K562 (cell line): ENCODE results near the gene FANCC. TPM values are rescaled to one million over a fixed set of nuclear protein-coding genes. Genes with fewer than 3 reads are reported as not detected.

Experiments used
- ATAC-seq: fragments of 200-7000 bp; cut with Tn5 transposase; 3 replicates; pipeline ENCODE4 v1.9.1; 2020; ENCODE audit warnings: moderate library complexity
- BruUV-seq: library from RNA; stranded (reverse); fragments of 400-500 nt; replicated peaks from 2 replicates; lab custom pipeline; 2021; lab: Mats Ljungman, UMichigan
- CTCF ChIA-PET: fragments of 300-600 bp; formaldehyde crosslinking; extraction: SDS; loops from one replicate; lab custom pipeline; 2021; ENCODE audit warnings: low intra/inter-chr PET ratio; lab: Yijun Ruan, JAX
- POLR2A ChIA-PET: fragments of 300-600, 350-650 bp; sonication (Branson Sonifier 250); formaldehyde crosslinking; extraction: SDS; loops from one replicate; lab custom pipeline; 2021; ENCODE audit warnings: antibody characterized with exemption, inconsistent platforms; lab: Yijun Ruan, JAX
- DNase-seq, 4 experiments: peaks; one replicate each; pipeline versions ENCODE4 v3.0.0 to v3.0.0-alpha.2; 2011 to 2018; ENCODE audit warnings: low spot score in 3 of 4, mixed read lengths in 3 of 4; ENCODE audit errors: extremely low read depth in 1 of 4
- FAIRE-seq: peaks from 2 replicates; lab custom pipeline; 2011; peaks lifted over from hg19 to GRCh38; lab: Jason Lieb, UNC
- H2AFZ ChIP-seq: 2 replicates; pipeline ENCODE4 v1.6.0; 2011; ENCODE audit warnings: low read depth, low read length, control low read depth, inconsistent platforms
- H3K27ac ChIP-seq: fragments of 200-600 bp; 3 replicates; pipeline ENCODE4 v1.8.0; 2011; ENCODE audit warnings: low read depth, mild to moderate bottlenecking, control low read depth, inconsistent platforms, low read length, moderate library complexity, mixed read lengths; ENCODE audit errors: extremely low read depth
- H3K27me3 ChIP-seq, 2 experiments: fragments of 300-600 bp in 1 of 2; 2 replicates in 1 of 2; 3 replicates in 1 of 2; pipeline versions ENCODE4 v1.6.0 to v1.8.0; 2011; ENCODE audit warnings: inconsistent platforms in 2 of 2, low read length in 2 of 2, mild to moderate bottlenecking in 1 of 2, mixed read lengths in 1 of 2, moderate library complexity in 1 of 2; ENCODE audit not compliant: control insufficient read depth in 2 of 2, insufficient read depth in 2 of 2
- H3K36me3 ChIP-seq: fragments of 300-600 bp; 3 replicates; pipeline ENCODE4 v1.8.0; 2011; ENCODE audit warnings: mild to moderate bottlenecking, low read length, inconsistent platforms; ENCODE audit not compliant: control insufficient read depth, insufficient read depth
- H3K4me1 ChIP-seq, 2 experiments: fragments of 200-600 bp in 1 of 2; replicated peaks in 1 of 2; 2 replicates in 1 of 2; 3 replicates in 1 of 2; pipeline versions ENCODE4 v1.5.1 to v1.8.0; 2011; ENCODE audit warnings: inconsistent platforms in 2 of 2, low read length in 2 of 2, mild to moderate bottlenecking in 1 of 2, mixed read lengths in 1 of 2, moderate library complexity in 1 of 2; ENCODE audit not compliant: control insufficient read depth in 2 of 2, insufficient read depth in 2 of 2
- H3K4me2 ChIP-seq: 2 replicates; pipeline ENCODE4 v1.6.1; 2011; ENCODE audit warnings: low read length, control low read depth, inconsistent platforms, mixed read lengths; ENCODE audit not compliant: insufficient read depth
- H3K4me3 ChIP-seq: fragments of 200-600 bp; sonication (generic), shearing (Covaris generic); 2 replicates; pipeline ENCODE4 v1.5.1; 2016; ENCODE audit warnings: control low read depth, inconsistent platforms
- H3K79me2 ChIP-seq: fragments of 200-600 bp; 3 replicates; pipeline ENCODE4 v1.8.0; 2011; ENCODE audit warnings: low read length, inconsistent platforms; ENCODE audit not compliant: control insufficient read depth, insufficient read depth
- H3K9ac ChIP-seq, 2 experiments: 2 replicates each; pipeline versions ENCODE4 v1.6.0 to v1.6.1; 2011; ENCODE audit warnings: low read depth in 2 of 2, low read length in 2 of 2, control low read depth in 1 of 2, inconsistent platforms in 1 of 2, mild to moderate bottlenecking in 1 of 2, mixed read lengths in 1 of 2; ENCODE audit not compliant: insufficient read depth in 1 of 2
- H3K9me1 ChIP-seq: one replicate; pipeline ENCODE4 v1.6.0; 2011; ENCODE audit warnings: inconsistent platforms, mild to moderate bottlenecking, low read length, moderate library complexity; ENCODE audit not compliant: control insufficient read depth, insufficient read depth
- H3K9me3 ChIP-seq: replicated peaks from 2 replicates; pipeline ENCODE4 v1.5.1; 2011; ENCODE audit warnings: low read depth, low read length, inconsistent platforms; ENCODE audit not compliant: control insufficient read depth, insufficient read depth
- H4K20me1 ChIP-seq: replicated peaks from 2 replicates; pipeline ENCODE4 v1.6.1; 2011; ENCODE audit warnings: low read length, inconsistent platforms, mixed read lengths; ENCODE audit not compliant: control insufficient read depth, insufficient read depth
- HNRNPLL ChIP-seq: fragments of 200-400 bp; formaldehyde crosslinking; IDR thresholded peaks from 2 replicates; pipeline ENCODE4 v1.6.1; 2017; ENCODE audit warnings: low read length, low read depth, mild to moderate bottlenecking; ENCODE audit not compliant: poor library complexity, severe bottlenecking
- KAT7 ChIP-seq: sonication (generic); formaldehyde crosslinking; IDR thresholded peaks from 2 replicates; pipeline ENCODE4 v1.8.0; 2022; ENCODE audit warnings: missing genetic modification reagents, mild to moderate bottlenecking, borderline replicate concordance
- RERE ChIP-seq: sonication (generic); formaldehyde crosslinking; IDR thresholded peaks from 2 replicates; pipeline ENCODE4 v1.8.0; 2023; ENCODE audit warnings: missing genetic modification reagents, mild to moderate bottlenecking, borderline replicate concordance
- TCF3 ChIP-seq: sonication (generic); formaldehyde crosslinking; IDR thresholded peaks from 2 replicates; pipeline ENCODE4 v1.4.0; 2020; ENCODE audit warnings: mild to moderate bottlenecking, missing genetic modification reagents
- ZNF134 ChIP-seq: fragments of 250-450 bp; sonication (Bioruptor Pico); conservative IDR thresholded peaks from 2 replicates; pipeline ENCODE4 v1.4.0; 2020
- WGBS: fragments of 100-300 bp; shearing (Covaris generic); methylation state at CpG from one replicate; pipeline ENCODE4 v1.1.6; 2016; ENCODE audit warnings: low coverage, mixed read lengths; ENCODE audit not compliant: insufficient coverage; ENCODE audit errors: missing lambda C conversion rate; 5-methylcytosine and 5-hydroxymethylcytosine counted together
- in situ Hi-C: fragments of 300-500 bp; cut with MboI; formaldehyde crosslinking; loops from 4 replicates; pipeline ENCODE4 v1.15.0; 2018; ENCODE audit warnings: inconsistent platforms, mixed read lengths
- intact Hi-C: fragments of 100-400 bp; cut with micrococcal nuclease; formaldehyde crosslinking; loops from 2 replicates; pipeline ENCODE4 v1.14.2; 2022
- polyA plus RNA-seq, 8 experiments: library from polyadenylated mRNA; depleted of rRNA in 4 of 8; stranded (reverse) in 5 of 8; unstranded in 3 of 8; fragments of >200 nt; fragmentation: Nextera tagmentation in 2 of 8; fragmentation: Illumina TruSeq in 1 of 8; extraction: Ambion mirVana in 2 of 8; extraction: Trizol in 1 of 8; gene quantifications; 2 replicates each; pipeline versions ENCODE4 v1.2.1 to v1.2.3, GENCODE V29; 2011 to 2014; ENCODE audit warnings: inconsistent platforms in 1 of 8, missing spikeins in 1 of 8
- total RNA-seq, 7 experiments: library from RNA; depleted of rRNA in 6 of 7; stranded (reverse); fragments of >200 nt in 6 of 7; fragmentation: Illumina TruSeq in 2 of 7; extraction: Trizol in 2 of 7; gene quantifications; 2 replicates each; pipeline versions ENCODE4 v1.2.1 to v1.2.3, GENCODE V29; 2011 to 2021; ENCODE audit warnings: low replicate concordance in 1 of 7
- TF ChIP-seq, protein P1 (sequence below): fragments of 250-450 bp; sonication (Bioruptor Pico); IDR thresholded peaks from 2 replicates; pipeline ENCODE4 v1.8.0; 2022; ENCODE audit warnings: moderate library complexity, mild to moderate bottlenecking, inconsistent platforms
- TF ChIP-seq, protein P2 (sequence below): sonication (generic); formaldehyde crosslinking; IDR thresholded peaks from 2 replicates; pipeline ENCODE4 v1.9.0; 2022; ENCODE audit warnings: mild to moderate bottlenecking, missing genetic modification reagents

Gene FANCC
- total and polyA plus RNA-seq, 9 of the 15 experiments (the other 6 are each of a cell fraction or from before 2014, with no cell fraction given): 4.6 to 18.4 (median 14.2) TPM

GRCh38 chr9:95080961-95081647 is 236.4 kb downstream of the FANCC start (continued):
- no peak for TF ChIP-seq RERE (CRISPR knock-in tag)
- TF ChIP-seq, all 486 proteins: peak for 0

DNA sequence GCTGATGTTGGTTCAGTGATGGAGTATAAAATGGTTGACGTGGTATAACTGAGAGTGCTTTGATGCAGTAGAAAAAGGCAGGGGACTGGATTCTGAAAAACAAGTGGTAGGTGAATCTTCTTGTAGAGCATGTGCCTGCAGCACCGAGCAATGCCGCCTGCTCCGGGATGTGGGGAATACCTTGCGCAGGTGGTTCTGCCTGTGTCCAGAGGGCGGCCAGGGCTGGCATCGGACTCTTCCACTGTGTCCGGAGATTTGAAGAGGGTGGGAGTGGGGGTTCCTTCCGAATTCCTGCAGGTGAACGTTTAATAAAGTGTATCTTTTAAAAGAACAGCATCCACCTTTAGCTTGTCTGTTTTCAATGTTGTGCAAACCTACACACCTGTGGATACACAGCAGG is 238.0 kb downstream of the FANCC start:
- no peak overlapping the region for H3K4me3 ChIP-seq
- no peaks in the 10 kb centered on the region for H3K27me3 ChIP-seq
- no peaks in the 10 kb centered on the region for H3K9me1 ChIP-seq
- H3K27ac ChIP-seq: no peak overlapping the region
- no peaks in the 10 kb centered on the region for H3K9me3 ChIP-seq
- no peak overlapping the region for H3K4me2 ChIP-seq
- in situ Hi-C loops: no loop called here
- H2AFZ ChIP-seq: no peak overlapping the region
- intact Hi-C loops: no loop called here
- WGBS: 91% methylated on average over 10 of the region's 10 CpGs
- H3K4me1 ChIP-seq: peaks cover 0 to 10% of the 10 kb centered on the region in 2 experiments; a peak in 1 of 5 replicates
- H3K36me3 ChIP-seq: peaks cover 13% of the 10 kb centered on the region; the same call in 2 of the 3 replicates
- H4K20me1 ChIP-seq: no peaks in the 10 kb centered on the region
- ChIA-PET POLR2A (no interaction called here), CTCF (no interaction called here)
- no peak for FAIRE-seq
- no TSS peak for BruUV-seq
- H3K9ac ChIP-seq: no peak overlapping the region
- DNase-seq: no peak
- ATAC-seq: no peak
- no peaks in the 10 kb centered on the region for H3K79me2 ChIP-seq
- TF ChIP-seq, protein P1, sequence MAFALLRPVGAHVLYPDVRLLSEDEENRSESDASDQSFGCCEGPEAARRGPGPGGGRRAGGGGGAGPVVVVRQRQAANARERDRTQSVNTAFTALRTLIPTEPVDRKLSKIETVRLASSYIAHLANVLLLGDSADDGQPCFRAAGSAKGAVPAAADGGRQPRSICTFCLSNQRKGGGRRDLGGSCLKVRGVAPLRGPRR (CRISPR knock-in tag): no peak
- no peak for TF ChIP-seq ZNF134
- TF ChIP-seq KAT7: no peak
- TF ChIP-seq RERE (CRISPR knock-in tag): no peak
- TF ChIP-seq, protein P2, sequence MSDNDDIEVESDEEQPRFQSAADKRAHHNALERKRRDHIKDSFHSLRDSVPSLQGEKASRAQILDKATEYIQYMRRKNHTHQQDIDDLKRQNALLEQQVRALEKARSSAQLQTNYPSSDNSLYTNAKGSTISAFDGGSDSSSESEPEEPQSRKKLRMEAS (CRISPR knock-in tag): no peak
- TF ChIP-seq TCF3 (CRISPR knock-in tag): no peak
- TF ChIP-seq HNRNPLL: no peak
